22Rv1 (cell line): ENCODE data around the gene PRDM16.

Experiments used
- CTCF ChIP-seq: fragments of 450-650 bp; IDR thresholded peaks from 2 replicates; pipeline ENCODE4 v1.5.1; 2017; ENCODE audit warnings: mild to moderate bottlenecking
- ZFX ChIP-seq: fragments of 450-650 bp; IDR thresholded peaks from 2 replicates; pipeline ENCODE4 v1.6.1; 2017; ENCODE audit warnings: antibody characterized with exemption, borderline replicate concordance

GRCh38 chr1:3319874-3320245 lies 250.9 kb downstream of the PRDM16 start:
- TF ChIP-seq CTCF (peak; percentile 86), ZFX (no peak)
